SK-N-SH (cell line): ENCODE measurements around the gene FKRP.
A peak's percentile ranks its signal among the peaks of the same experiment; 100 is the strongest.

Experiments used
- CTCF ChIP-seq: fragments of 200-600 bp; sonication (generic); IDR thresholded peaks from 2 replicates; pipeline ENCODE4 v1.6.1; 2017; ENCODE audit warnings: antibody characterized with exemption, mild to moderate bottlenecking, moderate library complexity
- EZH2phosphoT487 ChIP-seq: fragments of 200-600 bp; sonication (generic); IDR thresholded peaks from 2 replicates; pipeline ENCODE4 v1.6.1; 2017; ENCODE audit warnings: low read depth, mixed run types, mild to moderate bottlenecking, antibody characterized with exemption, moderate library complexity, borderline replicate concordance
- GABPA ChIP-seq: IDR thresholded peaks from 2 replicates; pipeline ENCODE4 v1.4.0; 2012; ENCODE audit warnings: low read depth, mild to moderate bottlenecking
- POLR2AphosphoS5 ChIP-seq: IDR thresholded peaks from 2 replicates; pipeline ENCODE4 v1.6.1; 2012; ENCODE audit warnings: low read depth, low read length
- RFX5 ChIP-seq: IDR thresholded peaks from 2 replicates; pipeline ENCODE4 v1.6.1; 2012; ENCODE audit warnings: mild to moderate bottlenecking, improper control_type of control experiment, low read length
- SMC3 ChIP-seq: IDR thresholded peaks from 2 replicates; pipeline ENCODE4 v1.6.1; 2012; ENCODE audit warnings: low read depth, low read length, improper control_type of control experiment
- TCF12 ChIP-seq: IDR thresholded peaks from 2 replicates; pipeline ENCODE4 v1.4.0; 2012
- TEAD4 ChIP-seq: IDR thresholded peaks from 2 replicates; pipeline ENCODE4 v1.4.0; 2012; ENCODE audit warnings: mild to moderate bottlenecking, borderline replicate concordance; ENCODE audit not compliant: insufficient read depth

GRCh38 chr19:46748325-46749109 lies 2.7 kb downstream of the FKRP start:
- TF ChIP-seq CTCF (peak; percentile 89), POLR2AphosphoS5 (no peak), RFX5 (no peak), TEAD4 (no peak), EZH2phosphoT487 (no peak), TCF12 (no peak), GABPA (no peak), SMC3 (peak; percentile 24; the same call in 1 of the 2 replicates)
